ENCODE measurements around the gene RAB25.
"Not testable (repeated sequence)": the region's sequence is repeated elsewhere in the genome, so short reads cannot be mapped to it uniquely, and the experiment has no call there.

RAB25 gene

DNA sequence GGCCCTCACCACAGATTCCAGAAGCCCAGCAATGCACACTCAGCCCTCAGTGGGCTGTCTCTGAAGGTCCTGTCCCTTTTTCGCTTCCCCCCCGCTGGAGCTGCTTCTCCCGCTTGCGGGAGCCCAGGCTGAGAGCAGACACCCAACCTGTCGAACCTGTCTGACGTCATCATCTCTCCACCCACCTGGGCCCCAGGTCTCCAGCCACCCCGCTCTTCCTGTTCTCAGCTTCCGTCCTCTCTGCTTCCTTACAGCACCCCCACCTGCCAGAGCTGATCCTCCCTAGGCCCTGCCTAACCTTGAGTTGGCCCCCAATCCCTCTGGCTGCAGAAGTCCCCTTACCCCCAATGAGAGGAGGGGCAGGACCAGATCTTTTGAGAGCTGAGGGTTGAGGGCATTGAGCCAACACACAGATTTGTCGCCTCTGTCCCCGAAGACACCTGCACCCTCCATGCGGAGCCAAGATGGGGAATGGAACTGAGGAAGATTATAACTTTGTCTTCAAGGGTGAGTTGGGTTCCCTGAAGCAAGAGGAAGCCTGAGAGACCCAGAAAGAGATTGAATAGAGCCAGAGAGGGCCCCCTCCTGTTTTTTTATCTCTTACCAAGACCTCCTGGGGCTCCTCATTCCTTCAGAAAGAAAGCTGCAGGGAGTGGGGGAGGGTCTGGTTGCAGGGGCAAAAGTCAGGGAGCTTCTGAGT, at the start of gene RAB25:
Gene RAB25, plus strand, starts transcription at position 224 of the 700 bp plus-strand sequence. Its CDS starts 241 bp downstream, at position 465.
- no peak for DNase-seq (ENCODE audit: low read depth)

DNA sequence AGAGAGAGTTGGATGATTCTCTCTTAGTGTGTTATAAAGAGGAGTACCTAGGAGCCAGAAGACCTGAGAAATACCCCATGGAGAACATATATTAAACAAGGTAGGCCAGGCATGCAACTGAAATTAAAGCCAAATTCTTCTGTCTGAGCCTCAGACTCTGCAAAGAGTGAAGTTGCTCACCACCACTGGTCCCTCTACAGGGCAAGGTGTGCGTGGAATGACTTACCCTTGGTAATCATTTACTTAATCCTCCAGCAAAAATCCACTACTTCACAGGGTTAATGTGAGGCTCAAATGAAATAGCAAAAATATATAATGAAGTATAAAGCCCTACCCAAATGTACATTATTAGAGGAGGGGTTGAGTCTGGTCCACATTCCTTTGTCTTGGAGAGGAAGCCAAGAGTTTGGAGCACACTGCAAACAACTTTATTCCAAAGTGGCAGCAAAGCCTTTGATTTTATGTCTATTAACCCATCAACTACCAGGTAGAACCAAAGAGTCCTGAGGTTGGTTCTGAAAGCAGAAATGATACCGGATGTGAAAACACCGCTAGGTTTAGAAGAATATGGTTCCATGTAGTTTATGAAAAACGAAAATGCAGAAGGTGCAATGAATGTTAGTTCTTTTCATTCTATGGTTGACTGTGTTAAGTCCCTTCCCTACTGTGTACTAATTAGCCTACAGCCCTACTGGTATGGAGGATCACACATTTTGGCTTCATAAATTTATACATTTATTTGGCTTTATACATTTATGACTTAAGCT, 48.7 kb upstream of the RAB25 start:
- no peak for DNase-seq (ENCODE audit: low read depth)

DNA sequence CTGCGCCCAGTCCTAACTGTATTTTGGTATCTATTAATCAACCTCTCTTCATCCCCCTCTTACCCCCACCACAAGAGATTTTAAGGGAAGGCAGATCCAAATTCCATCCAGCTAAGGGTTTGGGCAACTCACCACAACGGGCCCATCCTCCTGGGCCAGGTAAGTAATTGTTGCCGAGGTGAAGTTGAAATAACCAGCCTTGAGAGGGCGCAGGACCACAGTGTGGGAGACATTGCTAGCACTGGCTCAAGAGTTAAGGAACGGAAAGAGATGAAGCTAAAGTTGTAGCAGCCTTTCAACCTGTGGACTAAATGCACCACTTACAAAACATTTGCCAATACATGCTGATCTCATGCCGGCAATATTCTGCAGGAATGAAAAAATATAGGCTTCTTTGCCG, 46.1 kb upstream of the RAB25 start:
- DNase-seq (ENCODE audit: low read depth): no peak

DNA sequence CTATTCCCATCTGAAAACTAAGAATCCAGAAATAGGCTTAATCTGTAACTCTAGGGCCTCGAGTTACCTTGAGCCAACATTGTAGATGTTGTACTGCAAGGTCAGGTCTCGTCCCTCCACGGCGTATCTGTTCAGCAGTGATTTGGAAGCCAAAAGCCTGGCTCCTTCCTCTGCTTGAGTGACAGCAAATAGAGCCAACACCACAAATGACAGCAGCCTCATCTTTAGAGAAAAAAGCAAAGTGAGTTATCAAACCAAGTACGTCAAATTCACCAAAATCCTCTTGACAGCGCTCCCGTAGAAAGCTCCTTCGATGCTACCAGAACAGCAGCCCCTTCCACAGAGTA, 41.0 kb upstream of the RAB25 start:
- DNase-seq (ENCODE audit: low read depth): no peak

DNA sequence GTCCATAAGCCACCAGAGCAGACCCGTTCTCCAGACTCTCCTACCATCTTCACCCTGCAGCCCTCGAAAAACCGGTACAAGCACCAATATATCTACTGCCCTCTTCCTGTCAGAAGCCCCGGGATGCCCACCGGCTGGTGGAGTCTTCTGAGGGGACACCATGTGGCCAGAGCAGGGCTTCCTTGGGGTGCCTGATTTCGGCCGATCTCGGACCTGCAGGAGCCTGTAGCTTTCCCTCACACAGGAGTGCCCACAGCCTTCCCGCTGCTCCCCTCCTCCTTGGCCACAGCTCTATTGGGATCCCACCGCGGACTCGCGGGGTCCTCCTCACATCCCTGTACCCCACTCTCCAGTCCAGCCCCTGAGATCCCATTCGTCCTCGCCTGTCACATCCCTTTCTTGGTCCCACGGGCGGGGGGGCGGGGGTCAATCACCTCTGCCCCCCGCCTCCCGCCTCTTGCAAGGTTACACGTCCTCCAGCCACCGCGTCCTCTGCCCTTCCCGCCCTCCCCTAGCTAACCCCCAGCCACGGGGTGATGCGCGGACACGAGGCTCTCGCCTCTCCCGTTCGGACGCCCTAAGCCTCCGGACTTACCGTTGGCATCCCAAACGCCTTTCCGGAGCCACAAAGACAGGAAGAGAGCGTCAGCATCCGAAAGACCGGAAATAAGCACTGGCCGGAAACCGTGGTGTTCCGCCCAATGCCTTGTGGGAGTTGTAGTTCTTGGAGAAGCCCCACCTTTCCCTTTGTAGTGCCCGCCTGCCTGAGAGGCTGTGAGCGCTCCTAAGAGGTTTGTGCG, 40.5 kb upstream of the RAB25 start, which contains the start of gene SSR2:
Gene SSR2, minus strand, starts transcription at position 659 of the 800 bp plus-strand sequence. CDS start 784 bp downstream, outside the sequence.
- peak; percentile 70 for DNase-seq (ENCODE audit: low read depth)

DNA sequence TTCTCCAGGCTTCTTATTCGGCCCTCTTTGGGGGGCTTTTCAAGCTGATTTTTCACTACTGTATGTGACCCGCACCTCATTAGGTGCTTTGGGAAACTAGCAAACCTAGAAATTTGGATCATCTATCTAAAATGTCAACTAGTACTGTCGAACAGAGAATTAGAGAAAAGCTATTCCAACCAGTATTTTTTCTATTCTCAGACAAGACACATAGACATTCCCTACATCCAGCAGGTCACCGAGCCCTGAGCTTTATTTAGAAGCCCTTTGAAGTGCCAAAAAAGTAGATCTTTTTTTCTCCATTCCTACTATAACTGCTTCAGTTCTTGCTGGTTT, 39.9 kb upstream of the RAB25 start:
- no peak for DNase-seq (ENCODE audit: low read depth)

DNA sequence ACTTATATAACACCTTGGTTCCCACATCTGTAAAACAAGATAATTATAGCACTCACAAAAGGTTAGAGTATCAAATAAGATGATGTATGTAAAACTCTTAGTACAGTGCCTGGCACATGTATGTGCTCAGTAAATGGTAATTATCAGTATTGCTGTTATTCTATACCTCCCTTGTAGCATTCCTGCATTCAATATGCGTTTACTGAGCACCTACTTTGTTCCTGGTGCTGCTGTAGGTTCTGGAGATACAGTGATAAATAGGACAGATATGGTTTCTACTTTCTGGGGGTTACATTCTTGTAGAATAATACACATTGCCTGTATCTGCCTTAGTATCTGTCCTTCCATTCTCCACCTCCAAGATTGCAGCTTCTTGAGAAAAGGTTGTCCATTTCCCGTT, 39.0 kb upstream of the RAB25 start:
- no peak for DNase-seq (ENCODE audit: low read depth)

DNA sequence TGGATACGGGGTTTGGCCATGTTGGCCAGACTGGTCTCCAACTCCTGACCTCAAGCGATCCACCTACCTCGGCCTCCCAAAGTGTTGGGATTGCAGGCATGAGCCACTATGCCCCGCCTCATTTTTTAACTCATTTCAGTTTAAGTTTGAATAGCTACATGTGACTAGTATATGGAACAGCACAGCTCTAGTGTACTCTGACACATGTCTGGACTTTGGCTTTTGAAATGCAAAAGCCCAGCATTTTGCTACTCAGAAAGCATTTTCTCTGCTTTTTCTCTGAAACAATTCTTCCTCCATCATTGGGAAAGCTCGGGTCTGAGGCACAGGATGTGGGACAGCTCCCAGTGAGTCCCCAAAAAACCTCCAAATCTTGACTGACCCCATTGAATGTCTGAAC, 36.2 kb upstream of the RAB25 start:
- no peak for DNase-seq (ENCODE audit: low read depth)

DNA sequence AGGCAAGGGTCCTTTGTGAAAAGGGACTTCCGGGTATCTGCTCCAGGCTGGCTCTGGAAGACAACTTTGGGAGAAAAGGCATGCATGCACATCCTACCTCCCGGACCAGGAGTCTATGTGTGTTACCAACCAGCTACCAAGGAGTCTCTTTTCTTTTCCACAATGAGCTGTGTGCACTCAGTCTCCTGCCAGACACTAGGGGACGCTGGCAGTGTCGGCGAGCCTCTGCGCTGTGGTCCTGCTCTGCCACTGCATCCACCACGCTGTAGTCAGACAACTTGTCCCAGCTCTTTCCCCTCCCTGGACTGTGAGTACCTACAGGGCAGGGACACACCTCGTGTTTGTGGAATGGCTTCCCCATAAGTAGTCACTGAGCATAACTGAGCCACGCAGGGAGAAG, 35.1 kb upstream of the RAB25 start:
- no peak for DNase-seq (ENCODE audit: low read depth)

DNA sequence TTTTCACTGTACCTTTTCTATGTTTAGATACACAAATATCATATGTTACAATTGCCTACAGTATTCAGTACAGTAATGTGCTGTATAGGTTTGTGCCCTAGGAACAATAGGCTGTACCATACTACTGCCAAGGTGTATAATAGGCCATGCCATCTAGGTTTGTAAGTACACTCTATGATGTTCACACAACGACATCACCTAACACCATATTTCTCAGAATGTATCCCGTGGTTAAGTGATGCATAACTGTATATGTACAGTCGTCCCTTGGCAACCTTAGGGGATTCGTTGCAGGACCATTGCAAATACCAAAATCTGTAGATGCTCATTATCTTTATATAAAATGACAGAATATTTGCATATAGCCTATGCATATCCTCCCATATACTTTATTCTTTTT, 34.4 kb upstream of the RAB25 start:
- DNase-seq (ENCODE audit: low read depth): no peak

DNA sequence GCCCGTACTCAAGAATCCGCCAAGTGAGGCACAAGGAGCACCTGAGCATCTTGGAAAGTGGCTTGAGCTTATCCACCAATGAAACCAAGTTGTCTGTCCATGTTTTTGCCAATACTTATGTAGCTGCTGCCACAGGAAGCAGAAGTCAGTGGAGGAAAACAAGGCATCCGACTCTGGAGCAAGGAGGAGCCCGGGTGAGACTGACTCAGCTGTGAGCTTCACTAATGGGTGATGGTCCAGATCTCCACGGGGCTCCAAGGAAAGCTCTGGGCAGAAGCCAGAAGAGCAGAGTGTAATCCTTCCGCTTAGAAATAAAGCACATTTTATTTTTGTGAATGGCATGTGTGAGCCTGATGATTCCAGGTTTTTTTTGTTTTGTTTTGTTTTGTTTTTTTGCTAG, 27.9 kb upstream of the RAB25 start:
- no peak for DNase-seq (ENCODE audit: low read depth)

DNA sequence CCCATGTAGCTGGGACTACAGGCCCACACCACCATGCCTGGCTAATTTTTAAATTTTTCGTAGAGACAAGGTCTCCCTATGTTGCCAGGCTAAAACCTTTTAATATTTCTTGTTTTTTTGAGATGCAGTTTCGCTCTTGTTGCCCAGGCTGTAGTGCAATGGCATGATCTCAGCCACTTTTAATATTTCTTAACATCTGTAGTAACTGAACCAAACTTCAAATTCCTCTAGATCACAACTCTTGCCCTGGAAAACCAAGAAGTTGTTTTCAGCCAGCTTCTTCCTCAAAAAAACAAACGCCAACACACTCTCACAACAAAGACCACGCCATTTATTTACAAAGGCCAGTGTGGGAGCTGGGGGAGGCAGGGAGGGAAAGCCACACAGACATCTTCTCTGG, 26.0 kb upstream of the RAB25 start:
- DNase-seq (ENCODE audit: low read depth): not testable (repeated sequence)

DNA sequence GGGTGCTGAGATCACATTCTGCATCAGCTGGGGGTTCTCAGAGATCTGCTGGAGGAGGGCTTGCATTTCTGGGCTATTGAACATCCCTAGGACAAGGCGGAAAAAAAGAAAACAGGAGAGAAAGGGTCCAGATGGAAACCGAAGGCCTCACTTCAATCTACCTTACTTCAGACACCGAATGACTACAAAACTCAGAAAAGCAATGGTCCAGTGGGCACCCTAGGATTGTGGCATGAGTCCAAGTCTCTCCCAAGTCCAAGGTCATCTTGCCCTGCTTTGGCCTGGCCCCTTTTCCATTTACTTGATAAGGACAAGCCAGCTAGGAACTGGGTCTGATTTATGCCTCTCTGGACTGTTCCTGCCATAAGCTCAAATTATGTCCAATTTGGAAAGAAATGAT, 18.1 kb upstream of the RAB25 start:
- DNase-seq (ENCODE audit: low read depth): no peak

DNA sequence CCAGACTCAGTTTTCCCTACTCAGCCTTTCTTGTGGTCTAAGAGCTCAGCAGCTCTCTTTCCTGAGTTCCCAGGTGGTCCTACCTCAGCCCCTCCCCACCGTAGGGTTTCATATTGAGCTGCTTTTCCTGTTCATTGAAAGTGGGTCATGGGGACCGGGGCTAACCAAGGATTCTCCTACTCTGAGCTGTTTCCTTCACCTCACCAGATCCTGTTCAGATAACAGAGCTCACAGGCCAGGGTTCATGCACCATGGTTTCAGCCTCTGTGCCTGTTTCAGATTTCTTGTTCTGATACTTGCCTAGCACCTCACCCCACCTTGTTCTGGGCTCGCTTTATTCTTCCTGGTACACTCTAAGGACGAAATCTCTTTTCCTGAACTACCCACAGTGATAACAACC, 15.9 kb upstream of the RAB25 start:
- no peak for DNase-seq (ENCODE audit: low read depth)

DNA sequence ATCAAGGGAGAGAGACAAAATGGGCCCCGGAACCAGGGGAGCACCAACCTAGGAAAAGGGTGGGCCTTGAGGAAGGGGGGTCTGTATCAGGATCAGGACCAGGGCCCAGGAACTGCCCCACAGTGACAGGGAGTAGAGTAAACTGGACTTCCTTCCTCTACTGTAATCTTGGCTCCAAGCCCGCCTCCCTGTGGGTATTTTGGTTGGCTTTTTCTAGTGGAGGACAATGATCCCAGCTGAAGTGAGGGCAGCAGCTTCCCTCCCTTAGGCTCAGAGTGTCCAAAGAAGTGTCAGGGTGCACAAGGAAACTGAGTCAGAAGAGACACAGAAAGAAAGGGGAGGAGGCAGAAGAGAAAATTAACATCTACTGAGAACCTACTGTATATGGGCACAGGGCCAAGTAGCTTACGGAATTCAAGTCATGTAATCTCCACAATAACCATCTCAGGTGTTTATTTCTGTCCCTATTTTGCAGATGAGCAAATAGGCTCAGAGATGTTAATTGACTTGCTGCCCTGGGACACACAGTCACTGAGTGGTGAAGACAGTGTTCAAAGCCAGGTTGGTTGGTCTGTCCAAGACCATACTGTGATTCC, 12.2 kb upstream of the RAB25 start:
- no peak for DNase-seq (ENCODE audit: low read depth)

DNA sequence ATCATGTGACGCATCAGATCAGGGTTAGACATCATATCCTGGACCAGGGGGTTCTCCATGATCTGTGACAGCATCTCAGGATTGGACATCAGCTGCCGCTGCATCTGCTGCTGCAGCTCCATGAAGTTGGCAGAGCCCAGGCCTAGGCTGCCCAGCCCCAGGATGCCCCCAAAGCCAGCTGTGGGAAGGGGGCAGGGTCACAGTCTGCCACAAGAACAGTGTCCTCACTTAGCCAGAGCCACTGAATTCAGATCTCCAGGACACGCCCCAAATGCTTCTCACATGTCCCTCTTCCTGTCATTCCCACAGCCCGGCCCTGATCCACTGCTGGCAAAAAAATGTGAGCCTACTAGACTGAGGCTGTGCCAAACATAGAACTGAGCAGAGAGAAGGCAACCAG, 10.6 kb upstream of the RAB25 start:
- no peak for DNase-seq (ENCODE audit: low read depth)

DNA sequence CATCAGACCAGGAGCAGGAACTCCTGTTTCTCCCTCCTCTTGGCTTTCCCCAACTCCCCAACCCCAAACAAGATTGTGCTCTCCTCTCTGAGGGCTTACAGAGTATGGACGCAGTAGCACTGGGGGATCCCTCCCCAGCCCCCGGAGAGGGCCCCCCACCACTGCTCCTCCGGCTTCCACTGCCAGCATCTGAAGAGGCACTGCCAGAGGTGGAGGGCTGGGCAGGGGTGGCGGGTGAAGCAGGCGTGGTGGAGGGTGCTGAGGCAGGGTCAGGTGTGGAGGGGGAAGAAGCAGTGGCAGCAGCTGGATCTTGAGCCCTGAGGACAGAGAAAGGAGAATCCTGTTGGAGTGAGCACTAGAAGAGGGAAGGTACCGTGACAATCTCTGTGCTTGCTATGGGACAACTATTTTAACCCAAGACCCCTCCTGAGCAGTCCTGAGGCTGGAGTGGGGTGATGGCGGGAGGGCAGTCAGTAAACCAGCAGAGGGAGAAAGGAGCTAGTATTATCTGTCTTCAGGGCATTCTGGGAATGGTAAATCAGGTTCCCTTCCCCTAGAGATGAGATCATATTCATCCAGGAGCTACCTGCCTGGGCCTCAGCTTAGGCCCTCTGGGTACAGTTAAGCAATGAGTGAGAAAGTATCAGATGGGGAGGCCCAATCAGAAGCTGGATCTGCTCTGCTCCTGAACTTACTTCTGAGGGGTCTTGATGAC, 9.8 kb upstream of the RAB25 start:
- no peak for DNase-seq (ENCODE audit: low read depth)

DNA sequence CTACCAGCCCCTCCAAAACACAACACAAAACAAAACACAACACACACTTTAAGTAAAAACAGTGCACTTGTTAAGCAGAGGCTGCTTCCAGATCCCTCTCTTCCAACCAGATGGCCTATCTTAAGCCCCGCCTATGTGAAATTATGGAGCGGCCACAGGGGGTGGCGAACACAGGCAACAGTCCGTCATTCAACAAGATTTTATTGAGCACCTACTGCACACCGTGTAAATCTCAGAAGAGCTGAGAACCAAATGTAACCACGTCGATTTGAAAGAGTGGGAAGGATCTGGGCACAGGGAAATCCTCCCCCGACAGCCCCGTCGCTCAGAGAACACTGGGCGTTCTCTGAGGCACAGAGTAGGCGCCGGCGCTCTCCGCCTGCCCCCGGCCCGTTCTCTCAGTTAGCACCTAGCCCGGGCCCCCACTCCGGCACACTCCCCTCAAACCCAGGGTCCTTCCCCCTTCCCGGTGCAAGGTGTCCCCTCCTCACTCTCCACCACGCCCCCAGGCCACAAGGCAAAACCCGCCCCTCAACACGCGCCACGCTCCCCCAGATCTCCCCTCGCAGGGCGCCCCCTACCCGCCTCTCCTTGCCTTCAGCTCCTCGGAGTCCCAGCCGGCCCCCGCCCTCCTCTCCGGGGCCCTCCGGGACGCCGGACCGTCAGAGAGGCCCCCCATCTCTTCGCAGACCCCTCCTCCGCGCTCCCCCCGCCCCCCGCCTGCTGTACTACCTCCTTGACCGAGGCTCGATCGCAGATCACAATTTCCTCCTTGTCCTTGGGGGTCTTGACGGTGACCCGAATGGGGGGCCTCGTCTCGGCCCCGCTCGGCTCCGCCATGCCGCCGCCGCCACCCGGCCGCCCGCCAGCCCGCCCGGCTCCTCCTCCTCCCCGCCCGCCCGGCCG, 7.8 kb upstream of the RAB25 start:
- peak; percentile 48 for DNase-seq (ENCODE audit: low read depth)

DNA sequence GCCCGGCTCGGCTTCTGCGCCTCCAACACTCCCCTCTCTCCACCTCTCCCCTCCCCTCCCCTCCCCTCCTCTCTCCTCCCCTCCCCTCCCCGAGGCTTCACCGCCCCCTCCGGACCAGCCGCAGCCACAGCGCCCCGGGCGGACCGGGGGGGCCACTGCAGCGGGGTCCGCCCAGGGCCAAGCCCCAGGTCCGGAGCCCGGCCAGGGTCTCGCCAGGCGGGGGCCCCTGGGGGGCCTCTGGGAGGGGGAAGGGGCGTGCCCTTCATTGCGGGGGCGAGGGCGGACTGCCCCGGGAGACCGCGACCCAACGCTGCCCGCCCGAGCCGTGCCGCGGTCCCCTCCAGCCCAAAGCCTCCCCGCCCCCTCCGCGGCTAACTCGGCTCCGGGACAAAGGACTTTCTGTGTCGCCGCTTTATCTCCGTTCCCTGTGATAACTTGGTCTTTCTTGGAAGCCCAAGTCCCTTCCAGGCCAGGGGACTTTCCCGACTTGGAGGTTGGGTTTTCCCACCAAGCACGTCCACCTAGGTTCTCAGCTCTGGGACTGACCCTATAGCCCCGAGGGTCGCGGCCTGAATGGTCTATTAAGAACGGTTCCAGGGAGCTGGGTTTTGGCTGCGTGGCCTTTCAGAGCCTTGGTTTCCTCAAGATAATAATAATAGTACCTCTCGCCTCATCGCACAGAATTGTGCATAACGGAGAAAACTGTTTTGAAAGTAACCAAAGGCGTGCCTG, 7.0 kb upstream of the RAB25 start, which contains the start of gene UBQLN4:
Gene UBQLN4, minus strand, starts transcription at position 31 of the 732 bp plus-strand sequence. CDS start 97 bp downstream, outside the sequence.
- DNase-seq (ENCODE audit: low read depth): peak; percentile 77

All from stimulated activated CD8-positive, alpha-beta memory T cell treated with anti-CD3 and anti-CD28 coated beads, Interleukin-4, amount 100 ng/mL, for 24 hours (primary cell).